ENCODE measurements around the gene KIAA0513. TPM values are rescaled to one million over a fixed set of nuclear protein-coding genes. Genes with fewer than 3 reads are reported as not detected.

Gene KIAA0513
- total RNA-seq, 1 donor from 2014 or later, result 16.3 TPM

- Mint-ChIP-seq H3K4me3 (ENCODE audit: low read depth) (no peak overlapping the region), H3K9me3 (ENCODE audit: low read depth) (no peaks in the 10 kb centered on the region), H3K27me3 (peaks cover 21% of the 10 kb centered on the region), H3K4me1 (ENCODE audit: low read depth) (peaks cover 3% of the 10 kb centered on the region), H3K27ac (no peak overlapping the region), H3K36me3 (ENCODE audit: insufficient read depth) (no peaks in the 10 kb centered on the region)
- DNase-seq (ENCODE audit: low spot score, unreplicated experiment), result no peak
- TF ChIP-seq CTCF (IDR thresholded peaks at IDR 0.05; ENCODE audit: unreplicated experiment), result no peak
These were observed 114.0 kb downstream of the KIAA0513 start for GRCh38 chr16:85141491-85142128.

- no peak overlapping the region for H3K4me3 Mint-ChIP-seq (ENCODE audit: low read depth)
- H3K4me1 Mint-ChIP-seq (ENCODE audit: low read depth), result peaks cover 3% of the 10 kb centered on the region
- H3K27me3 Mint-ChIP-seq, result peaks cover 19% of the 10 kb centered on the region
- H3K27ac Mint-ChIP-seq, result no peak overlapping the region
- H3K9me3 Mint-ChIP-seq (ENCODE audit: low read depth), result no peaks in the 10 kb centered on the region
- no peaks in the 10 kb centered on the region for H3K36me3 Mint-ChIP-seq (ENCODE audit: insufficient read depth)
- no peak for TF ChIP-seq CTCF (IDR thresholded peaks at IDR 0.05; ENCODE audit: unreplicated experiment)
- no peak for DNase-seq (ENCODE audit: low spot score, unreplicated experiment)
These were observed 114.5 kb downstream of the KIAA0513 start for GRCh38 chr16:85142129-85142513.

GRCh38 chr16:85142771-85143211 is 115.2 kb downstream of the KIAA0513 start:
- Mint-ChIP-seq H3K27me3 (peaks cover 18% of the 10 kb centered on the region), H3K9me3 (ENCODE audit: low read depth) (no peaks in the 10 kb centered on the region), H3K4me3 (ENCODE audit: low read depth) (no peak overlapping the region), H3K36me3 (ENCODE audit: insufficient read depth) (no peaks in the 10 kb centered on the region), H3K4me1 (ENCODE audit: low read depth) (peaks cover 3% of the 10 kb centered on the region), H3K27ac (no peak overlapping the region)
- TF ChIP-seq CTCF (IDR thresholded peaks at IDR 0.05; ENCODE audit: unreplicated experiment), result no peak
- DNase-seq (ENCODE audit: low spot score, unreplicated experiment), result no peak

Other genes with a start within 250 kb of the KIAA0513 start
- 10.0 and 11.0 TPM in 2 replicates for gene CRISPLD2, start 207.8 kb upstream of the KIAA0513 start, total RNA-seq
- 67.3 TPM in 2 replicates for gene ZDHHC7, start 16.3 kb upstream of the KIAA0513 start, total RNA-seq
- 0.43 and 0.80 TPM in 2 replicates for gene CIBAR2, start 84.7 kb downstream of the KIAA0513 start, total RNA-seq

All from progenitor cell of endocrine pancreas (in vitro differentiated cells).